ENCODE measurements around the gene HDAC4. TPM values are rescaled to one million over a fixed set of nuclear protein-coding genes. Genes with fewer than 3 reads are reported as not detected.

HDAC4 gene
- polyA plus RNA-seq, 2 of the 4 experiments (the other 2 are of a cell fraction), result 8.6 to 10.4 TPM

- Histone ChIP-seq H3K4me1 (no peaks in the 10 kb centered on the region), H3K27ac (no peak overlapping the region), H3K4me3 (no peak overlapping the region), H3K4me2 (no peak overlapping the region), H3K9me3 (no peaks in the 10 kb centered on the region)
- ATAC-seq, result no peak
- POLR2A ChIA-PET, result no interaction called here
- no peak for FAIRE-seq
- TF ChIP-seq REST (IDR thresholded peaks at IDR 0.05) (no peak), CTCF (IDR thresholded peaks at IDR 0.05) (no peak), CBX2 (IDR thresholded peaks at IDR 0.05; ENCODE audit: borderline replicate concordance, low read depth) (no peak), NR3C1 (IDR thresholded peaks at IDR 0.05) (no peak), USF2 (IDR thresholded peaks at IDR 0.05) (no peak), HDAC2 (IDR thresholded peaks at IDR 0.05) (no peak), FOSL2 (IDR thresholded peaks at IDR 0.05) (no peak), FOSL2 (CRISPR knock-in tag; IDR thresholded peaks at IDR 0.05) (no peak), MAZ (IDR thresholded peaks at IDR 0.05; ENCODE audit: borderline replicate concordance, low read depth, low read length) (no peak), CHD2 (IDR thresholded peaks at IDR 0.05; ENCODE audit: low read length, partially characterized antibody) (no peak), TP53 (CRISPR knock-in tag; IDR thresholded peaks at IDR 0.05) (no peak), HEYL (CRISPR knock-in tag; IDR thresholded peaks at IDR 0.05) (no peak), HES2 (IDR thresholded peaks at IDR 0.05) (no peak), MAX (IDR thresholded peaks at IDR 0.05) (no peak), EHMT2 (IDR thresholded peaks at IDR 0.05; ENCODE audit: low read depth) (no peak), EHF (CRISPR knock-in tag; IDR thresholded peaks at IDR 0.05) (no peak), SMC3 (IDR thresholded peaks at IDR 0.05) (no peak), ZC3H11A (IDR thresholded peaks at IDR 0.05) (no peak)
- no peak for DNase-seq (ENCODE audit: low read depth in 1 of 2, low spot score in 1 of 2)
- WGBS (ENCODE audit: missing lambda C conversion rate), result 94% methylated on average over 20 of the region's 20 CpGs
- CTCF ChIA-PET, result no interaction called here
Measured at GRCh38 chr2:239055756-239056493, 344.9 kb downstream of the HDAC4 start.

GRCh38 chr2:239054921-239055320, 345.9 kb downstream of the HDAC4 start:
- Histone ChIP-seq H3K4me1 (no peaks in the 10 kb centered on the region), H3K4me2 (no peak overlapping the region), H3K4me3 (no peak overlapping the region), H3K27ac (no peak overlapping the region), H3K9me3 (no peaks in the 10 kb centered on the region)
- 93% methylated on average over 8 of the region's 8 CpGs for WGBS (ENCODE audit: missing lambda C conversion rate)
- POLR2A ChIA-PET, result no interaction called here
- CTCF ChIA-PET, result no interaction called here
- no peak for DNase-seq (ENCODE audit: low read depth in 1 of 2, low spot score in 1 of 2)
- no peak for ATAC-seq
- TF ChIP-seq MAZ (IDR thresholded peaks at IDR 0.05; ENCODE audit: borderline replicate concordance, low read depth, low read length), result no peak
- no peak for TF ChIP-seq PHF8 (IDR thresholded peaks at IDR 0.05; ENCODE audit: borderline replicate concordance, low read depth)
- no peak for TF ChIP-seq CTCF (IDR thresholded peaks at IDR 0.05)
- no peak for TF ChIP-seq HES2 (IDR thresholded peaks at IDR 0.05)
- TF ChIP-seq TP53 (CRISPR knock-in tag; IDR thresholded peaks at IDR 0.05), result no peak
- TF ChIP-seq ESRRA (IDR thresholded peaks at IDR 0.05; ENCODE audit: borderline replicate concordance, low read length), result no peak
- no peak for TF ChIP-seq RNF2 (IDR thresholded peaks at IDR 0.05; ENCODE audit: borderline replicate concordance, low read depth)
- TF ChIP-seq FOSL2 (IDR thresholded peaks at IDR 0.05), result no peak
- no peak for TF ChIP-seq FOSL2 (CRISPR knock-in tag; IDR thresholded peaks at IDR 0.05)
- TF ChIP-seq CHD4 (IDR thresholded peaks at IDR 0.05; ENCODE audit: borderline replicate concordance), result no peak
- no peak for TF ChIP-seq CBX2 (IDR thresholded peaks at IDR 0.05; ENCODE audit: borderline replicate concordance, low read depth)
- TF ChIP-seq HOXA7 (CRISPR knock-in tag; IDR thresholded peaks at IDR 0.05), result no peak
- no peak for TF ChIP-seq BHLHE40 (IDR thresholded peaks at IDR 0.05; ENCODE audit: low read depth, low read length)
- TF ChIP-seq NPAS2 (CRISPR knock-in tag; IDR thresholded peaks at IDR 0.05; ENCODE audit: borderline replicate concordance), result no peak
- TF ChIP-seq ZSCAN20 (CRISPR knock-in tag; IDR thresholded peaks at IDR 0.05), result no peak
- TF ChIP-seq MAX (IDR thresholded peaks at IDR 0.05), result no peak
- FAIRE-seq, result no peak

Measured in A549 (cell line).